Measurements from ENCODE around the gene CCDC148. TPM values are rescaled to one million over a fixed set of nuclear protein-coding genes. Genes with fewer than 3 reads are reported as not detected.

The CCDC148 gene
- polyA plus RNA-seq, 2 of the 4 experiments (the other 2 are of a cell fraction), result 0.41 to 0.85 TPM

- FAIRE-seq (no peak), DNase-seq (ENCODE audit: low read depth in 1 of 2, low spot score in 1 of 2) (no peak), ATAC-seq (no peak)
- Histone ChIP-seq H3K4me1 (0 out of 3 replicates have a peak, but pooled peaks cover 7% of the 10 kb centered on the region), H3K9me3 (no peaks in the 10 kb centered on the region), H3K4me3 (no peak overlapping the region), H3K4me2 (no peak overlapping the region), H3K27ac (no peak overlapping the region)
- CTCF ChIA-PET, result no interaction called here
- POLR2A ChIA-PET, result no interaction called here
- WGBS (ENCODE audit: missing lambda C conversion rate), result 82% methylated on average over 8 of the region's 8 CpGs
- TF ChIP-seq HMGXB4 (CRISPR knock-in tag; IDR thresholded peaks at IDR 0.05; ENCODE audit: borderline replicate concordance) (no peak), SMC3 (IDR thresholded peaks at IDR 0.05) (no peak), ESRRA (IDR thresholded peaks at IDR 0.05; ENCODE audit: borderline replicate concordance, low read length) (no peak), CHD4 (IDR thresholded peaks at IDR 0.05; ENCODE audit: borderline replicate concordance) (no peak), HOXB13 (CRISPR knock-in tag; IDR thresholded peaks at IDR 0.05; ENCODE audit: low read depth) (no peak), FOSB (CRISPR knock-in tag; IDR thresholded peaks at IDR 0.05) (no peak), BCL3 (IDR thresholded peaks at IDR 0.05) (no peak), ZSCAN20 (CRISPR knock-in tag; IDR thresholded peaks at IDR 0.05) (no peak)
Measured at GRCh38 chr2:158217593-158217992, 239.0 kb downstream of the CCDC148 start.

- ATAC-seq (peak; percentile 50; a peak in 2 of 6 replicates), FAIRE-seq (no peak), DNase-seq (ENCODE audit: low read depth in 1 of 2, low spot score in 1 of 2) (peak in 1 of 2 experiments; percentile 23)
- ChIA-PET CTCF (no interaction called here), POLR2A (no interaction called here)
- 0 out of 3 replicates have a peak, but pooled peaks cover 7% of the 10 kb centered on the region for H3K4me1 ChIP-seq
- no peak overlapping the region for H3K4me3 ChIP-seq
- H3K4me2 ChIP-seq, result no peak overlapping the region
- H3K9me3 ChIP-seq, result no peaks in the 10 kb centered on the region
- TF ChIP-seq FOSL2 (IDR thresholded peaks at IDR 0.05) (no peak), FOSL2 (CRISPR knock-in tag; IDR thresholded peaks at IDR 0.05) (peak; percentile 68), USF2 (IDR thresholded peaks at IDR 0.05) (no peak), HMGXB4 (CRISPR knock-in tag; IDR thresholded peaks at IDR 0.05; ENCODE audit: borderline replicate concordance) (no peak), FOXS1 (CRISPR knock-in tag; IDR thresholded peaks at IDR 0.05) (no peak), EHMT2 (IDR thresholded peaks at IDR 0.05; ENCODE audit: low read depth) (no peak), POLR2A (IDR thresholded peaks at IDR 0.05; ENCODE audit: low read length) (no peak), ZNF302 (CRISPR knock-in tag; IDR thresholded peaks at IDR 0.05) (no peak)
- H3K27ac ChIP-seq, result no peak overlapping the region
- WGBS (ENCODE audit: missing lambda C conversion rate), result 33% methylated on average over 2 of the region's 2 CpGs
Measured at GRCh38 chr2:158214431-158214830, 242.1 kb downstream of the CCDC148 start.

GRCh38 chr2:158213773-158214172, 242.8 kb downstream of the CCDC148 start:
- FAIRE-seq (no peak), DNase-seq (ENCODE audit: low read depth in 1 of 2, low spot score in 1 of 2) (no peak), ATAC-seq (no peak)
- Histone ChIP-seq H3K9me3 (no peaks in the 10 kb centered on the region), H3K4me2 (no peak overlapping the region), H3K4me3 (no peak overlapping the region), H3K27ac (no peak overlapping the region), H3K4me1 (0 out of 3 replicates have a peak, but pooled peaks cover 7% of the 10 kb centered on the region)
- CTCF ChIA-PET, result no interaction called here
- TF ChIP-seq KDM1A (IDR thresholded peaks at IDR 0.05; ENCODE audit: low read depth) (no peak), EHF (CRISPR knock-in tag; IDR thresholded peaks at IDR 0.05) (no peak), REST (IDR thresholded peaks at IDR 0.05) (no peak), CEBPB (IDR thresholded peaks at IDR 0.05) (no peak), NFE2L2 (conservative IDR thresholded peaks at IDR 0.05; ENCODE audit: low read length) (no peak)
- WGBS (ENCODE audit: missing lambda C conversion rate), result 49% methylated on average over 2 of the region's 2 CpGs
- POLR2A ChIA-PET, result no interaction called here
